ENCODE measurements around the gene POTEI. TPM values are rescaled to one million over a fixed set of nuclear protein-coding genes. Genes with fewer than 3 reads are reported as not detected.
"Not testable (repeated sequence)": the region's sequence is repeated elsewhere in the genome, so short reads cannot be mapped to it uniquely, and the experiment has no call there.

Gene POTEI
- total RNA-seq, 2 experiments from 2014 or later = not detected

GRCh38 chr2:130542789-130543188 is 33.7 kb upstream of the POTEI start:
- H3K4me3 ChIP-seq (ENCODE audit: low read length); intact Hi-C loops (cut with DNase I, micrococcal nuclease); H3K9me3 ChIP-seq (ENCODE audit: control insufficient read depth in 1 of 2, insufficient read depth in 1 of 2, low read length in 2 of 2); H3K27ac Mint-ChIP-seq; H3K9me3 Mint-ChIP-seq; H3K4me1 Mint-ChIP-seq (ENCODE audit: low read depth); POLR2A ChIA-PET; CTCF ChIA-PET; H3K27me3 Mint-ChIP-seq; H3K27me3 ChIP-seq (ENCODE audit: control insufficient read depth in 1 of 2, insufficient read depth in 2 of 2, low read length in 2 of 2); H3K36me3 ChIP-seq (ENCODE audit: insufficient read depth, low read length); H3K4me3 Mint-ChIP-seq; H3K4me1 ChIP-seq (ENCODE audit: insufficient read depth, low read length); H3K36me3 Mint-ChIP-seq (ENCODE audit: low read depth); DNase-seq; ATAC-seq (ENCODE audit: poor library complexity); H3K27ac ChIP-seq (ENCODE audit: low read depth in 1 of 2, low read length in 2 of 2): not testable (repeated sequence)

GRCh38 chr2:130538271-130538670 is 29.1 kb upstream of the POTEI start:
- DNase-seq; H3K27ac ChIP-seq (ENCODE audit: low read depth in 1 of 2, low read length in 2 of 2); H3K4me1 Mint-ChIP-seq (ENCODE audit: low read depth); H3K27me3 Mint-ChIP-seq; H3K36me3 ChIP-seq (ENCODE audit: insufficient read depth, low read length); H3K9me3 ChIP-seq (ENCODE audit: control insufficient read depth in 1 of 2, insufficient read depth in 1 of 2, low read length in 2 of 2); H3K4me3 ChIP-seq (ENCODE audit: low read length); CTCF ChIA-PET; H3K9me3 Mint-ChIP-seq; H3K4me3 Mint-ChIP-seq; H3K36me3 Mint-ChIP-seq (ENCODE audit: low read depth); POLR2A ChIA-PET; H3K27ac Mint-ChIP-seq; H3K4me1 ChIP-seq (ENCODE audit: insufficient read depth, low read length); intact Hi-C loops (cut with DNase I, micrococcal nuclease); ATAC-seq (ENCODE audit: poor library complexity); H3K27me3 ChIP-seq (ENCODE audit: control insufficient read depth in 1 of 2, insufficient read depth in 2 of 2, low read length in 2 of 2): not testable (repeated sequence)

- H3K27me3 ChIP-seq (ENCODE audit: control insufficient read depth in 1 of 2, insufficient read depth in 2 of 2, low read length in 2 of 2); H3K4me3 Mint-ChIP-seq; ATAC-seq (ENCODE audit: poor library complexity); H3K9me3 ChIP-seq (ENCODE audit: control insufficient read depth in 1 of 2, insufficient read depth in 1 of 2, low read length in 2 of 2); CTCF ChIA-PET; DNase-seq; POLR2A ChIA-PET; H3K27me3 Mint-ChIP-seq; H3K9me3 Mint-ChIP-seq; H3K4me1 Mint-ChIP-seq (ENCODE audit: low read depth); H3K36me3 ChIP-seq (ENCODE audit: insufficient read depth, low read length); H3K4me3 ChIP-seq (ENCODE audit: low read length); intact Hi-C loops (cut with DNase I, micrococcal nuclease); H3K36me3 Mint-ChIP-seq (ENCODE audit: low read depth); H3K27ac Mint-ChIP-seq; H3K4me1 ChIP-seq (ENCODE audit: insufficient read depth, low read length); H3K27ac ChIP-seq (ENCODE audit: low read depth in 1 of 2, low read length in 2 of 2): not testable (repeated sequence)
Observed at GRCh38 chr2:130536654-130537053, 27.5 kb upstream of the POTEI start.

- H3K4me1 ChIP-seq (ENCODE audit: insufficient read depth, low read length); H3K9me3 Mint-ChIP-seq; POLR2A ChIA-PET; H3K27me3 Mint-ChIP-seq; DNase-seq; H3K36me3 Mint-ChIP-seq (ENCODE audit: low read depth); H3K27ac ChIP-seq (ENCODE audit: low read depth in 1 of 2, low read length in 2 of 2); H3K4me1 Mint-ChIP-seq (ENCODE audit: low read depth); H3K4me3 Mint-ChIP-seq; ATAC-seq (ENCODE audit: poor library complexity); CTCF ChIA-PET; H3K36me3 ChIP-seq (ENCODE audit: insufficient read depth, low read length); intact Hi-C loops (cut with DNase I, micrococcal nuclease); H3K27ac Mint-ChIP-seq; H3K27me3 ChIP-seq (ENCODE audit: control insufficient read depth in 1 of 2, insufficient read depth in 2 of 2, low read length in 2 of 2); H3K4me3 ChIP-seq (ENCODE audit: low read length); H3K9me3 ChIP-seq (ENCODE audit: control insufficient read depth in 1 of 2, insufficient read depth in 1 of 2, low read length in 2 of 2): not testable (repeated sequence)
Observed at GRCh38 chr2:130531672-130532071, 22.5 kb upstream of the POTEI start.

- ATAC-seq (ENCODE audit: poor library complexity); POLR2A ChIA-PET: not testable (repeated sequence)
Observed at GRCh38 chr2:130531225-130531624, 22.1 kb upstream of the POTEI start.

GRCh38 chr2:130530212-130530611 is 21.1 kb upstream of the POTEI start:
- H3K27ac Mint-ChIP-seq; ATAC-seq (ENCODE audit: poor library complexity); DNase-seq; H3K9me3 Mint-ChIP-seq; H3K4me3 Mint-ChIP-seq; H3K4me1 Mint-ChIP-seq (ENCODE audit: low read depth); H3K4me3 ChIP-seq (ENCODE audit: low read length); H3K27me3 Mint-ChIP-seq; CTCF ChIA-PET; POLR2A ChIA-PET; H3K36me3 Mint-ChIP-seq (ENCODE audit: low read depth); H3K27ac ChIP-seq (ENCODE audit: low read depth in 1 of 2, low read length in 2 of 2); H3K27me3 ChIP-seq (ENCODE audit: control insufficient read depth in 1 of 2, insufficient read depth in 2 of 2, low read length in 2 of 2); H3K9me3 ChIP-seq (ENCODE audit: control insufficient read depth in 1 of 2, insufficient read depth in 1 of 2, low read length in 2 of 2); H3K36me3 ChIP-seq (ENCODE audit: insufficient read depth, low read length); intact Hi-C loops (cut with DNase I, micrococcal nuclease); H3K4me1 ChIP-seq (ENCODE audit: insufficient read depth, low read length): not testable (repeated sequence)

More at GRCh38 chr2:130531225-130531624, 22.1 kb upstream of the POTEI start:
- intact Hi-C loops (cut with DNase I, micrococcal nuclease); H3K27ac Mint-ChIP-seq; H3K4me3 ChIP-seq (ENCODE audit: low read length); H3K9me3 Mint-ChIP-seq; CTCF ChIA-PET; H3K27me3 ChIP-seq (ENCODE audit: control insufficient read depth in 1 of 2, insufficient read depth in 2 of 2, low read length in 2 of 2); H3K4me1 ChIP-seq (ENCODE audit: insufficient read depth, low read length); DNase-seq; H3K4me1 Mint-ChIP-seq (ENCODE audit: low read depth); H3K27ac ChIP-seq (ENCODE audit: low read depth in 1 of 2, low read length in 2 of 2); H3K27me3 Mint-ChIP-seq; H3K36me3 ChIP-seq (ENCODE audit: insufficient read depth, low read length); H3K4me3 Mint-ChIP-seq; H3K9me3 ChIP-seq (ENCODE audit: control insufficient read depth in 1 of 2, insufficient read depth in 1 of 2, low read length in 2 of 2); H3K36me3 Mint-ChIP-seq (ENCODE audit: low read depth): not testable (repeated sequence)

GRCh38 chr2:130529545-130529944 is 20.4 kb upstream of the POTEI start:
- H3K36me3 Mint-ChIP-seq (ENCODE audit: low read depth); intact Hi-C loops (cut with DNase I, micrococcal nuclease); POLR2A ChIA-PET: not testable (repeated sequence)

More at GRCh38 chr2:130529545-130529944, 20.4 kb upstream of the POTEI start:
- H3K27me3 ChIP-seq (ENCODE audit: control insufficient read depth in 1 of 2, insufficient read depth in 2 of 2, low read length in 2 of 2); H3K36me3 ChIP-seq (ENCODE audit: insufficient read depth, low read length); H3K27me3 Mint-ChIP-seq; DNase-seq; H3K9me3 Mint-ChIP-seq; H3K4me1 ChIP-seq (ENCODE audit: insufficient read depth, low read length); H3K4me3 Mint-ChIP-seq; H3K4me1 Mint-ChIP-seq (ENCODE audit: low read depth); H3K9me3 ChIP-seq (ENCODE audit: control insufficient read depth in 1 of 2, insufficient read depth in 1 of 2, low read length in 2 of 2); H3K27ac ChIP-seq (ENCODE audit: low read depth in 1 of 2, low read length in 2 of 2); H3K27ac Mint-ChIP-seq; ATAC-seq (ENCODE audit: poor library complexity); H3K4me3 ChIP-seq (ENCODE audit: low read length); CTCF ChIA-PET: not testable (repeated sequence)
